Right lobe of liver (tissue), 4 donors: Measurements from ENCODE around the gene DNAH10.

Experiments used
- POLR2A ChIP-seq: fragments of 450-650 bp; IDR thresholded peaks from one replicate; pipeline ENCODE4 v1.6.1; 2017; ENCODE audit warnings: antibody characterized with exemption, mild to moderate bottlenecking
- TF ChIP-seq, protein P1 (sequence below), 4 donors: fragments of 200-600 bp in 3 of 4; fragments of 450-650 bp in 1 of 4; IDR thresholded peaks; one replicate each; pipeline versions ENCODE4 v1.5.1 to v1.8.0; 2016 to 2022; ENCODE audit warnings: antibody characterized with exemption in 4 of 4, mild to moderate bottlenecking in 2 of 4
- donor health status: DM: no; HTN: no; CAD: no.
- donor health status: DM: no; HTN: no; CAD: no.
- donor health status: DM: no; HTN: yes; CAD: no.

DNA sequence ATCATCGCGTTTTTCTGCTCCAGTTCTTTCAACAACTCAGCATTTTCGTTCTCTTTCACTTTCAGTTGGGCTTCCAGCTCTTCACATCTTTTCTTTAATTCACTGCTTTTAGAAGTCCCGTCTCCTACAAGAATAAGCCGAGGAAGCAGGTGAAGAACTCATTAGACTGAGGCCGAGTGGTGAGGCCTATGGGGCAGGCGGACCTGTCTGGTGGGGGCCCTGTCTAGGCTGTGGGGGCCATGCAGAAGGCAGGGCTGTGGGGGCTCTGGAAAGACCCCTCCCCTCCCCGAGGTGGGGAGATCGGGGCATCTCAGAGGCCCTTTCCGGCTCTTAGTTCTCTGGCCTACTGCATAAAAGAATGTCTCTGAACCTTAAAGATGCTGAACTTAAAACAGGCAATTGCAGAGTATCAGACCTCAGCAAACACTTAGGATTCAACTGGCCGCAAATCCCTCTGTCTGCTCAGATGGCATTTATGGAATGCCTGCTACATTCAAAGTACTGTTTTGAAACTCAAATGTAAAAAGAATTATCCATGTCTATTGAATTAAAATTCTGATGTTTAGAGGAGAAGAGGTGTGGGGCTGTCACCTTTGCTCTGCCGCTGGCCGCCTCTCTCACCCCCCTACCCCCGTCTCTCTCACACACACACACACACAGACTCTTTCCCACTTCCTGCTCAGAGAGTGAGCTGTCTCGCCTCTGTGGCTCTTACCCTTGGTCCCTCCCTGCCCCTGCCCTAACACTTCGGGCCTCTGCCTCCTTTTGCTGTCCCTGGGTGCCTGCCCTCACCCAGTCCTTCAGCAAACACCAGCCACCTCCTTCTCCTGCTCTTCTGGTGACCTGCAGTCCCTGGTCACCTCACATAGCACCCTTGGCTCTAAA, 175.8 kb downstream of the DNAH10 start:
- TF ChIP-seq, protein P1, sequence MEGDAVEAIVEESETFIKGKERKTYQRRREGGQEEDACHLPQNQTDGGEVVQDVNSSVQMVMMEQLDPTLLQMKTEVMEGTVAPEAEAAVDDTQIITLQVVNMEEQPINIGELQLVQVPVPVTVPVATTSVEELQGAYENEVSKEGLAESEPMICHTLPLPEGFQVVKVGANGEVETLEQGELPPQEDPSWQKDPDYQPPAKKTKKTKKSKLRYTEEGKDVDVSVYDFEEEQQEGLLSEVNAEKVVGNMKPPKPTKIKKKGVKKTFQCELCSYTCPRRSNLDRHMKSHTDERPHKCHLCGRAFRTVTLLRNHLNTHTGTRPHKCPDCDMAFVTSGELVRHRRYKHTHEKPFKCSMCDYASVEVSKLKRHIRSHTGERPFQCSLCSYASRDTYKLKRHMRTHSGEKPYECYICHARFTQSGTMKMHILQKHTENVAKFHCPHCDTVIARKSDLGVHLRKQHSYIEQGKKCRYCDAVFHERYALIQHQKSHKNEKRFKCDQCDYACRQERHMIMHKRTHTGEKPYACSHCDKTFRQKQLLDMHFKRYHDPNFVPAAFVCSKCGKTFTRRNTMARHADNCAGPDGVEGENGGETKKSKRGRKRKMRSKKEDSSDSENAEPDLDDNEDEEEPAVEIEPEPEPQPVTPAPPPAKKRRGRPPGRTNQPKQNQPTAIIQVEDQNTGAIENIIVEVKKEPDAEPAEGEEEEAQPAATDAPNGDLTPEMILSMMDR (IDR thresholded peaks at IDR 0.05), result no peak
- TF ChIP-seq POLR2A, result no peak
